K562 (cell line): ENCODE data around the gene MCCD1. TPM values are rescaled to one million over a fixed set of nuclear protein-coding genes. Genes with fewer than 3 reads are reported as not detected.
A peak's percentile ranks its signal among the peaks of the same experiment; 100 is the strongest.

Experiments
- ATAC-seq: fragments of 200-7000 bp; cut with Tn5 transposase; 3 replicates; pipeline ENCODE4 v1.9.1; 2020; ENCODE audit warnings: moderate library complexity
- BruUV-seq: library from RNA; stranded (reverse); fragments of 400-500 nt; replicated peaks from 2 replicates; lab custom pipeline; 2021; lab: Mats Ljungman, UMichigan
- CTCF ChIA-PET: fragments of 300-600 bp; formaldehyde crosslinking; extraction: SDS; loops from one replicate; lab custom pipeline; 2021; ENCODE audit warnings: low intra/inter-chr PET ratio; lab: Yijun Ruan, JAX
- POLR2A ChIA-PET: fragments of 300-600, 350-650 bp; sonication (Branson Sonifier 250); formaldehyde crosslinking; extraction: SDS; loops from one replicate; lab custom pipeline; 2021; ENCODE audit warnings: antibody characterized with exemption, inconsistent platforms; lab: Yijun Ruan, JAX
- DNase-seq, 4 experiments: peaks; one replicate each; pipeline versions ENCODE4 v3.0.0 to v3.0.0-alpha.2; 2011 to 2018; ENCODE audit warnings: low spot score in 3 of 4, mixed read lengths in 3 of 4; ENCODE audit errors: extremely low read depth in 1 of 4
- FAIRE-seq: peaks from 2 replicates; lab custom pipeline; 2011; peaks lifted over from hg19 to GRCh38; lab: Jason Lieb, UNC
- H2AFZ ChIP-seq: 2 replicates; pipeline ENCODE4 v1.6.0; 2011; ENCODE audit warnings: low read depth, low read length, control low read depth, inconsistent platforms
- H3K27ac ChIP-seq: fragments of 200-600 bp; 3 replicates; pipeline ENCODE4 v1.8.0; 2011; ENCODE audit warnings: low read depth, mild to moderate bottlenecking, control low read depth, inconsistent platforms, low read length, moderate library complexity, mixed read lengths; ENCODE audit errors: extremely low read depth
- H3K27me3 ChIP-seq, 2 experiments: fragments of 300-600 bp in 1 of 2; 2 replicates in 1 of 2; 3 replicates in 1 of 2; pipeline versions ENCODE4 v1.6.0 to v1.8.0; 2011; ENCODE audit warnings: inconsistent platforms in 2 of 2, low read length in 2 of 2, mild to moderate bottlenecking in 1 of 2, mixed read lengths in 1 of 2, moderate library complexity in 1 of 2; ENCODE audit not compliant: control insufficient read depth in 2 of 2, insufficient read depth in 2 of 2
- H3K36me3 ChIP-seq: fragments of 300-600 bp; 3 replicates; pipeline ENCODE4 v1.8.0; 2011; ENCODE audit warnings: mild to moderate bottlenecking, low read length, inconsistent platforms; ENCODE audit not compliant: control insufficient read depth, insufficient read depth
- H3K4me1 ChIP-seq, 2 experiments: fragments of 200-600 bp in 1 of 2; replicated peaks in 1 of 2; 2 replicates in 1 of 2; 3 replicates in 1 of 2; pipeline versions ENCODE4 v1.5.1 to v1.8.0; 2011; ENCODE audit warnings: inconsistent platforms in 2 of 2, low read length in 2 of 2, mild to moderate bottlenecking in 1 of 2, mixed read lengths in 1 of 2, moderate library complexity in 1 of 2; ENCODE audit not compliant: control insufficient read depth in 2 of 2, insufficient read depth in 2 of 2
- H3K4me2 ChIP-seq: 2 replicates; pipeline ENCODE4 v1.6.1; 2011; ENCODE audit warnings: low read length, control low read depth, inconsistent platforms, mixed read lengths; ENCODE audit not compliant: insufficient read depth
- H3K4me3 ChIP-seq: fragments of 200-600 bp; sonication (generic), shearing (Covaris generic); 2 replicates; pipeline ENCODE4 v1.5.1; 2016; ENCODE audit warnings: control low read depth, inconsistent platforms
- H3K79me2 ChIP-seq: fragments of 200-600 bp; 3 replicates; pipeline ENCODE4 v1.8.0; 2011; ENCODE audit warnings: low read length, inconsistent platforms; ENCODE audit not compliant: control insufficient read depth, insufficient read depth
- H3K9ac ChIP-seq, 2 experiments: 2 replicates each; pipeline versions ENCODE4 v1.6.0 to v1.6.1; 2011; ENCODE audit warnings: low read depth in 2 of 2, low read length in 2 of 2, control low read depth in 1 of 2, inconsistent platforms in 1 of 2, mild to moderate bottlenecking in 1 of 2, mixed read lengths in 1 of 2; ENCODE audit not compliant: insufficient read depth in 1 of 2
- H3K9me1 ChIP-seq: one replicate; pipeline ENCODE4 v1.6.0; 2011; ENCODE audit warnings: inconsistent platforms, mild to moderate bottlenecking, low read length, moderate library complexity; ENCODE audit not compliant: control insufficient read depth, insufficient read depth
- H3K9me3 ChIP-seq: replicated peaks from 2 replicates; pipeline ENCODE4 v1.5.1; 2011; ENCODE audit warnings: low read depth, low read length, inconsistent platforms; ENCODE audit not compliant: control insufficient read depth, insufficient read depth
- H4K20me1 ChIP-seq: replicated peaks from 2 replicates; pipeline ENCODE4 v1.6.1; 2011; ENCODE audit warnings: low read length, inconsistent platforms, mixed read lengths; ENCODE audit not compliant: control insufficient read depth, insufficient read depth
- BACH1 ChIP-seq: fragments of 200-800 bp; sonication (Bioruptor generic); IDR thresholded peaks from 2 replicates; pipeline ENCODE4 v1.6.1; 2016; ENCODE audit warnings: missing genetic modification characterization, missing compliant biosample characterization
- DACH1 ChIP-seq: fragments of 450-650 bp; IDR thresholded peaks from 2 replicates; pipeline ENCODE4 v1.6.1; 2018; ENCODE audit not compliant: partially characterized antibody
- FOS ChIP-seq: IDR thresholded peaks from 3 replicates; pipeline ENCODE4 v1.6.1; 2011; ENCODE audit not compliant: insufficient read length; ENCODE audit errors: extremely low read depth
- GMEB1 ChIP-seq: fragments of 250-450 bp; sonication (Bioruptor Pico); IDR thresholded peaks from 2 replicates; pipeline ENCODE4 v1.4.0; 2020; ENCODE audit warnings: mild to moderate bottlenecking
- HNRNPL ChIP-seq: fragments of 200-400 bp; formaldehyde crosslinking; IDR thresholded peaks from 2 replicates; pipeline ENCODE4 v1.6.1; 2017; ENCODE audit warnings: low read depth, mild to moderate bottlenecking, low read length
- KDM4B ChIP-seq, 2 experiments: fragments of 450-650 bp in 1 of 2; sonication (generic) in 1 of 2; IDR thresholded peaks; 2 replicates each; pipeline ENCODE4 v1.6.1; 2016 to 2017; ENCODE audit warnings: borderline replicate concordance in 2 of 2, antibody characterized with exemption in 1 of 2, low read depth in 1 of 2, mild to moderate bottlenecking in 1 of 2
- MBD1 ChIP-seq: fragments of 250-450 bp; sonication (Bioruptor Pico); IDR thresholded peaks from 2 replicates; pipeline ENCODE4 v1.8.0; 2022; ENCODE audit warnings: inconsistent platforms
- MTA1 ChIP-seq: fragments of 450-650 bp; IDR thresholded peaks from 2 replicates; pipeline ENCODE4 v1.6.1; 2017; ENCODE audit warnings: borderline replicate concordance
- NR0B1 ChIP-seq: fragments of 450-650 bp; IDR thresholded peaks from one replicate; pipeline ENCODE4 v1.6.1; 2018; ENCODE audit warnings: mild to moderate bottlenecking, moderate library complexity; ENCODE audit not compliant: partially characterized antibody
- NUFIP1 ChIP-seq: fragments of 450-650 bp; IDR thresholded peaks from 2 replicates; pipeline ENCODE4 v1.6.1; 2018; ENCODE audit not compliant: partially characterized antibody
- PTTG1 ChIP-seq: fragments of 450-650 bp; IDR thresholded peaks from 2 replicates; pipeline ENCODE4 v1.6.1; 2016; ENCODE audit warnings: low read depth, mild to moderate bottlenecking, missing genetic modification characterization, missing compliant biosample characterization
- RBFOX2 ChIP-seq: fragments of 200-400 bp; formaldehyde crosslinking; IDR thresholded peaks from 2 replicates; pipeline ENCODE4 v1.6.1; 2017; ENCODE audit warnings: low read depth, mild to moderate bottlenecking, low read length, moderate library complexity
- RUNX1 ChIP-seq: sonication (generic); IDR thresholded peaks from 2 replicates; pipeline ENCODE4 v1.6.1; 2016; ENCODE audit warnings: antibody characterized with exemption, low read depth
- TBP ChIP-seq: optimal IDR thresholded peaks from 2 replicates; pipeline ENCODE3; 2011; ENCODE audit warnings: low read depth, low read length, improper control_type of control experiment
- ZNF143 ChIP-seq: sonication (generic); formaldehyde crosslinking; IDR thresholded peaks from 2 replicates; pipeline ENCODE4 v1.9.0; 2022; ENCODE audit warnings: mild to moderate bottlenecking, missing genetic modification reagents
- ZNF668 ChIP-seq: fragments of 250-450 bp; sonication (Bioruptor Pico); IDR thresholded peaks from 2 replicates; pipeline ENCODE4 v1.8.0; 2022; ENCODE audit warnings: mild to moderate bottlenecking, inconsistent platforms
- ZNF764 ChIP-seq: fragments of 250-450 bp; sonication (Bioruptor Pico); IDR thresholded peaks from 2 replicates; pipeline ENCODE4 v1.4.0; 2020; ENCODE audit warnings: low read depth, mild to moderate bottlenecking, moderate library complexity
- WGBS: fragments of 100-300 bp; shearing (Covaris generic); methylation state at CpG from one replicate; pipeline ENCODE4 v1.1.6; 2016; ENCODE audit warnings: low coverage, mixed read lengths; ENCODE audit not compliant: insufficient coverage; ENCODE audit errors: missing lambda C conversion rate; 5-methylcytosine and 5-hydroxymethylcytosine counted together
- in situ Hi-C: fragments of 300-500 bp; cut with MboI; formaldehyde crosslinking; loops from 4 replicates; pipeline ENCODE4 v1.15.0; 2018; ENCODE audit warnings: inconsistent platforms, mixed read lengths
- intact Hi-C: fragments of 100-400 bp; cut with micrococcal nuclease; formaldehyde crosslinking; loops from 2 replicates; pipeline ENCODE4 v1.14.2; 2022
- polyA plus RNA-seq, 8 experiments: library from polyadenylated mRNA; depleted of rRNA in 4 of 8; stranded (reverse) in 5 of 8; unstranded in 3 of 8; fragments of >200 nt; fragmentation: Nextera tagmentation in 2 of 8; fragmentation: Illumina TruSeq in 1 of 8; extraction: Ambion mirVana in 2 of 8; extraction: Trizol in 1 of 8; gene quantifications; 2 replicates each; pipeline versions ENCODE4 v1.2.1 to v1.2.3, GENCODE V29; 2011 to 2014; ENCODE audit warnings: inconsistent platforms in 1 of 8, missing spikeins in 1 of 8
- total RNA-seq, 7 experiments: library from RNA; depleted of rRNA in 6 of 7; stranded (reverse); fragments of >200 nt in 6 of 7; fragmentation: Illumina TruSeq in 2 of 7; extraction: Trizol in 2 of 7; gene quantifications; 2 replicates each; pipeline versions ENCODE4 v1.2.1 to v1.2.3, GENCODE V29; 2011 to 2021; ENCODE audit warnings: low replicate concordance in 1 of 7

Gene MCCD1
- total and polyA plus RNA-seq, 9 of the 15 experiments (the other 6 are each of a cell fraction or from before 2014, with no cell fraction given): not detected

- CTCF ChIA-PET: interaction anchor here (0.6 kb wide), 1 partner anchor 99 kb away, joined by 7 read pairs; no protein-coding TSS in a partner anchor
- no TSS peak for BruUV-seq
- intact Hi-C loops (no loop called here), in situ Hi-C loops (loop anchor here (5.0 kb wide), 1 partner anchor 34 kb away; no protein-coding TSS in a partner anchor)
- H3K9me1 ChIP-seq: no peaks in the 10 kb centered on the region
- peaks cover 36% of the 10 kb centered on the region; the same call in 2 of the 3 replicates for H3K79me2 ChIP-seq
- H2AFZ ChIP-seq: peak within 1 kb of the TSS; percentile 89
- H3K4me3 ChIP-seq: peak within 1 kb of the TSS; percentile 88
- peaks cover 27 to 44% of the 10 kb centered on the region in 2 experiments for H3K4me1 ChIP-seq
- DNase-seq: peak; percentile 86 to 97 (median 88)
- WGBS: under 1% methylated on average over 63 of the region's 64 CpGs
- H4K20me1 ChIP-seq: peaks cover 7% of the 10 kb centered on the region; the same call in 1 of the 2 replicates
- peak within 1 kb of the TSS; percentile 87 for H3K4me2 ChIP-seq
- H3K36me3 ChIP-seq: no peaks in the 10 kb centered on the region
- H3K27ac ChIP-seq: peak within 1 kb of the TSS; percentile 71
- ATAC-seq: peak; percentile 80
- no peaks in the 10 kb centered on the region for H3K27me3 ChIP-seq
- POLR2A ChIA-PET: interaction anchor here (0.6 to 2.5 kb wide), 16 partner anchors 10 to 333 kb away, joined by 3 to 23 read pairs (median 4); partner anchors contain the start of genes CSNK2B and DDX39B
- no peaks in the 10 kb centered on the region for H3K9me3 ChIP-seq
- H3K9ac ChIP-seq: peak within 1 kb of the TSS; percentile 67 to 96
- peak; percentile 84 for FAIRE-seq
- TF ChIP-seq ZNF764 (CRISPR knock-in tag): no peak
- TF ChIP-seq ZNF143 (CRISPR knock-in tag): no peak
- TF ChIP-seq HNRNPL: no peak
- peak; percentile 87 for TF ChIP-seq RBFOX2
- TF ChIP-seq PTTG1 (tag): no peak
- no peak for TF ChIP-seq ZNF668
- TF ChIP-seq FOS: peak; percentile 59
- TF ChIP-seq MTA1: no peak
- TF ChIP-seq DACH1: no peak
- no peak for TF ChIP-seq RUNX1
- no peak for TF ChIP-seq KDM4B (IDR thresholded peaks at IDR 0.05; ENCODE audit: borderline replicate concordance in 2 of 2, low read depth in 1 of 2)
- no peak for TF ChIP-seq NUFIP1
- no peak for TF ChIP-seq MBD1 (CRISPR knock-in tag)
- TF ChIP-seq BACH1 (tag): no peak
- no peak for TF ChIP-seq GMEB1
- no peak for TF ChIP-seq NR0B1
- peak; percentile 93 for TF ChIP-seq TBP
Measured at GRCh38 chr6:31497531-31498476, 31.0 kb upstream of the MCCD1 start, which contains the start of gene MICB. TSS of gene MICB (plus strand) at chr6:31498145. CDS start at chr6:31498194, 49 bp downstream.
